ENCODE results near the gene FAM229A. TPM values are rescaled to one million over a fixed set of nuclear protein-coding genes. Genes with fewer than 3 reads are reported as not detected.

The FAM229A gene
- total and polyA plus RNA-seq, 2 experiments from 2014 or later = 8.7 to 12.0 TPM

- peaks cover 21% of the 10 kb centered on the region for H3K36me3 ChIP-seq
- no peaks in the 10 kb centered on the region for H3K27me3 ChIP-seq
- peak overlapping the region; percentile 80 for H3K27ac ChIP-seq
- TF ChIP-seq CTCF (IDR thresholded peaks at IDR 0.05; ENCODE audit: low read depth, low read length) = peak; percentile 84
- peak; percentile 60 to 70 for DNase-seq (ENCODE audit: low read depth in 1 of 2, low spot score in 1 of 2)
- H3K4me3 ChIP-seq = peak overlapping the region; percentile 100
- peaks cover 7% of the 10 kb centered on the region for H3K4me1 ChIP-seq (ENCODE audit: low read depth)
- no peaks in the 10 kb centered on the region for H3K9me3 ChIP-seq (ENCODE audit: low read depth)
Measured at GRCh38 chr1:32334864-32335534, 27.3 kb downstream of the FAM229A start.

GRCh38 chr1:32334274-32334861, 27.9 kb downstream of the FAM229A start:
- Histone ChIP-seq H3K4me1 (ENCODE audit: low read depth) (peaks cover 7% of the 10 kb centered on the region), H3K27ac (no peak overlapping the region), H3K27me3 (no peaks in the 10 kb centered on the region), H3K36me3 (peaks cover 23% of the 10 kb centered on the region), H3K4me3 (peak overlapping the region; percentile 100), H3K9me3 (ENCODE audit: low read depth) (no peaks in the 10 kb centered on the region)
- TF ChIP-seq CTCF (IDR thresholded peaks at IDR 0.05; ENCODE audit: low read depth, low read length) = no peak
- peak in 1 of 2 donors; percentile 18 for DNase-seq (ENCODE audit: low read depth in 1 of 2, low spot score in 1 of 2)

GRCh38 chr1:32333251-32333963, 28.9 kb downstream of the FAM229A start:
- peaks cover 30% of the 10 kb centered on the region for H3K36me3 ChIP-seq

GRCh38 chr1:32332290-32333079, 29.8 kb downstream of the FAM229A start:
- Histone ChIP-seq H3K36me3 (peaks cover 34% of the 10 kb centered on the region), H3K9me3 (ENCODE audit: low read depth) (no peaks in the 10 kb centered on the region), H3K27me3 (no peaks in the 10 kb centered on the region), H3K4me1 (ENCODE audit: low read depth) (peaks cover 7% of the 10 kb centered on the region), H3K4me3 (no peak overlapping the region), H3K27ac (peak overlapping the region; percentile 18)
- peak in 1 of 2 donors; percentile 13 for DNase-seq (ENCODE audit: low read depth in 1 of 2, low spot score in 1 of 2)
- no peak for TF ChIP-seq CTCF (IDR thresholded peaks at IDR 0.05; ENCODE audit: low read depth, low read length)

More at GRCh38 chr1:32333251-32333963, 28.9 kb downstream of the FAM229A start:
- Histone ChIP-seq H3K4me3 (no peak overlapping the region), H3K27me3 (no peaks in the 10 kb centered on the region), H3K4me1 (ENCODE audit: low read depth) (peaks cover 7% of the 10 kb centered on the region), H3K9me3 (ENCODE audit: low read depth) (no peaks in the 10 kb centered on the region), H3K27ac (peak overlapping the region; percentile 18)
- no peak for TF ChIP-seq CTCF (IDR thresholded peaks at IDR 0.05; ENCODE audit: low read depth, low read length)
- no peak for DNase-seq (ENCODE audit: low read depth in 1 of 2, low spot score in 1 of 2)

- Histone ChIP-seq H3K4me1 (ENCODE audit: low read depth) (peaks cover 7% of the 10 kb centered on the region), H3K27ac (no peak overlapping the region), H3K9me3 (ENCODE audit: low read depth) (no peaks in the 10 kb centered on the region), H3K36me3 (peaks cover 43% of the 10 kb centered on the region), H3K4me3 (no peak overlapping the region), H3K27me3 (no peaks in the 10 kb centered on the region)
- TF ChIP-seq CTCF (IDR thresholded peaks at IDR 0.05; ENCODE audit: low read depth, low read length) = no peak
- DNase-seq (ENCODE audit: low read depth in 1 of 2, low spot score in 1 of 2) = no peak
Measured at GRCh38 chr1:32331549-32331948, 30.7 kb downstream of the FAM229A start.

All from cardiac muscle cell (in vitro differentiated cells and primary cell).